Subcutaneous abdominal adipose tissue (tissue), 5 donors: Measurements from ENCODE around the gene MTAP.

Source experiments
- H3K27ac ChIP-seq: one replicate; pipeline ENCODE4 v1.7.0; 2013; ENCODE audit warnings: low read depth, mild to moderate bottlenecking, inconsistent platforms, low read length, moderate library complexity
- H3K27me3 ChIP-seq, 5 donors: one replicate each; pipeline ENCODE4 v1.7.0; 2013; ENCODE audit warnings: low read length in 5 of 5, inconsistent platforms in 1 of 5; ENCODE audit not compliant: control insufficient read depth in 5 of 5, insufficient read depth in 4 of 5
- H3K36me3 ChIP-seq, 5 donors: one replicate each; pipeline ENCODE4 v1.7.0; 2013; ENCODE audit warnings: low read length in 5 of 5; ENCODE audit not compliant: control insufficient read depth in 5 of 5, insufficient read depth in 5 of 5
- H3K4me1 ChIP-seq, 5 donors: one replicate each; pipeline ENCODE4 v1.7.0; 2013; ENCODE audit warnings: low read length in 5 of 5, mild to moderate bottlenecking in 3 of 5, moderate library complexity in 1 of 5; ENCODE audit not compliant: control insufficient read depth in 5 of 5, insufficient read depth in 5 of 5
- H3K4me3 ChIP-seq, 5 donors: one replicate each; pipeline ENCODE4 v1.7.0; 2013; ENCODE audit warnings: low read length in 5 of 5, low read depth in 1 of 5
- H3K9ac ChIP-seq, 5 donors: one replicate each; pipeline ENCODE4 v1.7.0; 2013; ENCODE audit warnings: low read length in 5 of 5, mild to moderate bottlenecking in 4 of 5, moderate library complexity in 3 of 5
- H3K9me3 ChIP-seq, 5 donors: one replicate each; pipeline ENCODE4 v1.7.0; 2013; ENCODE audit warnings: low read length in 5 of 5; ENCODE audit not compliant: control insufficient read depth in 5 of 5
- donor health status: healthy.
- donor health status: healthy.
- donor health status: healthy.
- donor health status: healthy.
- donor health status: healthy.

MTAP gene

GRCh38 chr9:21862871-21863270, 60.4 kb downstream of the MTAP start:
- Histone ChIP-seq H3K4me3 (no peak overlapping the region), H3K27me3 (no peaks in the 10 kb centered on the region), H3K27ac (no peak overlapping the region), H3K9ac (no peak overlapping the region), H3K4me1 (no peaks in the 10 kb centered on the region), H3K9me3 (no peaks in the 10 kb centered on the region), H3K36me3 (peaks cover 42 to 68% (median 62%) of the 10 kb centered on the region in 5 donors)

- Histone ChIP-seq H3K9me3 (no peaks in the 10 kb centered on the region), H3K36me3 (peaks cover 33 to 63% (median 58%) of the 10 kb centered on the region in 5 donors), H3K9ac (no peak overlapping the region), H3K27ac (no peak overlapping the region), H3K27me3 (no peaks in the 10 kb centered on the region), H3K4me3 (no peak overlapping the region), H3K4me1 (no peaks in the 10 kb centered on the region)
Observed at GRCh38 chr9:21864505-21864904, 62.1 kb downstream of the MTAP start.

- Histone ChIP-seq H3K4me3 (no peak overlapping the region), H3K9me3 (no peaks in the 10 kb centered on the region), H3K36me3 (peaks cover 27 to 52% (median 49%) of the 10 kb centered on the region in 5 donors), H3K9ac (no peak overlapping the region), H3K4me1 (no peaks in the 10 kb centered on the region), H3K27me3 (no peaks in the 10 kb centered on the region), H3K27ac (no peak overlapping the region)
Observed at GRCh38 chr9:21866302-21866701, 63.9 kb downstream of the MTAP start.

- no peak overlapping the region for H3K4me3 ChIP-seq
- no peaks in the 10 kb centered on the region for H3K4me1 ChIP-seq
- no peaks in the 10 kb centered on the region for H3K9me3 ChIP-seq
- H3K27me3 ChIP-seq, result no peaks in the 10 kb centered on the region
- H3K36me3 ChIP-seq, result peaks cover 10 to 22% (median 17%) of the 10 kb centered on the region in 5 donors
- H3K9ac ChIP-seq, result no peak overlapping the region
- H3K27ac ChIP-seq, result no peak overlapping the region
Observed at GRCh38 chr9:21871256-21871975, 69.0 kb downstream of the MTAP start.

GRCh38 chr9:21872696-21873095, 70.3 kb downstream of the MTAP start:
- H3K9me3 ChIP-seq, result no peaks in the 10 kb centered on the region
- H3K4me1 ChIP-seq, result no peaks in the 10 kb centered on the region
- no peak overlapping the region for H3K27ac ChIP-seq
- no peaks in the 10 kb centered on the region for H3K27me3 ChIP-seq
- no peak overlapping the region for H3K9ac ChIP-seq
- peaks cover 10 to 17% (median 15%) of the 10 kb centered on the region in 5 donors for H3K36me3 ChIP-seq
- no peak overlapping the region for H3K4me3 ChIP-seq

- Histone ChIP-seq H3K4me3 (no peak overlapping the region), H3K27ac (no peak overlapping the region), H3K27me3 (no peaks in the 10 kb centered on the region), H3K9me3 (no peaks in the 10 kb centered on the region), H3K9ac (no peak overlapping the region), H3K36me3 (peaks cover 5 to 12% (median 11%) of the 10 kb centered on the region in 5 donors), H3K4me1 (no peaks in the 10 kb centered on the region)
Observed at GRCh38 chr9:21873540-21874221, 71.2 kb downstream of the MTAP start.

GRCh38 chr9:21875893-21876292, 73.5 kb downstream of the MTAP start:
- peaks cover 0 to 8% (median 3%) of the 10 kb centered on the region in 5 donors for H3K9me3 ChIP-seq

GRCh38 chr9:21883642-21884041, 81.2 kb downstream of the MTAP start:
- Histone ChIP-seq H3K9ac (no peak overlapping the region), H3K4me1 (no peaks in the 10 kb centered on the region), H3K9me3 (peaks cover 0 to 17% (median 11%) of the 10 kb centered on the region in 5 donors), H3K4me3 (no peak overlapping the region), H3K36me3 (peaks cover 0 to 26% (median 2%) of the 10 kb centered on the region in 5 donors), H3K27me3 (no peaks in the 10 kb centered on the region), H3K27ac (no peak overlapping the region)

More at GRCh38 chr9:21875893-21876292, 73.5 kb downstream of the MTAP start:
- Histone ChIP-seq H3K4me1 (no peaks in the 10 kb centered on the region), H3K27ac (no peak overlapping the region), H3K36me3 (peaks cover 0 to 11% (median 5%) of the 10 kb centered on the region in 5 donors), H3K27me3 (no peaks in the 10 kb centered on the region), H3K4me3 (no peak overlapping the region), H3K9ac (no peak overlapping the region)

GRCh38 chr9:21889673-21890072, 87.2 kb downstream of the MTAP start:
- H3K27me3 ChIP-seq, result no peaks in the 10 kb centered on the region
- no peak overlapping the region for H3K9ac ChIP-seq
- H3K36me3 ChIP-seq, result peaks cover 7 to 25% (median 17%) of the 10 kb centered on the region in 5 donors
- no peak overlapping the region for H3K27ac ChIP-seq
- peaks cover 0 to 8% (median 3%) of the 10 kb centered on the region in 5 donors for H3K9me3 ChIP-seq
- H3K4me1 ChIP-seq, result no peaks in the 10 kb centered on the region
- no peak overlapping the region for H3K4me3 ChIP-seq

- H3K27ac ChIP-seq, result no peak overlapping the region
- H3K9me3 ChIP-seq, result peaks cover 0 to 9% (median 3%) of the 10 kb centered on the region in 5 donors
- no peak overlapping the region for H3K9ac ChIP-seq
- no peaks in the 10 kb centered on the region for H3K27me3 ChIP-seq
- no peak overlapping the region for H3K4me3 ChIP-seq
- H3K4me1 ChIP-seq, result no peaks in the 10 kb centered on the region
- peaks cover 7 to 21% (median 17%) of the 10 kb centered on the region in 5 donors for H3K36me3 ChIP-seq
Observed at GRCh38 chr9:21890696-21891095, 88.3 kb downstream of the MTAP start.
